B cell (primary cell): ENCODE measurements around the gene KIF9.

Source experiments
- CTCF ChIP-seq: fragments of 200-600 bp; IDR thresholded peaks from one replicate; pipeline ENCODE4 v1.8.0; 2022; ENCODE audit warnings: antibody characterized with exemption, mild to moderate bottlenecking
- EZH2 ChIP-seq: IDR thresholded peaks from 2 replicates; pipeline ENCODE4 v1.6.1; 2012; ENCODE audit warnings: borderline replicate concordance, low read depth, mild to moderate bottlenecking, moderate library complexity, low read length; ENCODE audit not compliant: insufficient read depth, poor library complexity, severe bottlenecking

DNA sequence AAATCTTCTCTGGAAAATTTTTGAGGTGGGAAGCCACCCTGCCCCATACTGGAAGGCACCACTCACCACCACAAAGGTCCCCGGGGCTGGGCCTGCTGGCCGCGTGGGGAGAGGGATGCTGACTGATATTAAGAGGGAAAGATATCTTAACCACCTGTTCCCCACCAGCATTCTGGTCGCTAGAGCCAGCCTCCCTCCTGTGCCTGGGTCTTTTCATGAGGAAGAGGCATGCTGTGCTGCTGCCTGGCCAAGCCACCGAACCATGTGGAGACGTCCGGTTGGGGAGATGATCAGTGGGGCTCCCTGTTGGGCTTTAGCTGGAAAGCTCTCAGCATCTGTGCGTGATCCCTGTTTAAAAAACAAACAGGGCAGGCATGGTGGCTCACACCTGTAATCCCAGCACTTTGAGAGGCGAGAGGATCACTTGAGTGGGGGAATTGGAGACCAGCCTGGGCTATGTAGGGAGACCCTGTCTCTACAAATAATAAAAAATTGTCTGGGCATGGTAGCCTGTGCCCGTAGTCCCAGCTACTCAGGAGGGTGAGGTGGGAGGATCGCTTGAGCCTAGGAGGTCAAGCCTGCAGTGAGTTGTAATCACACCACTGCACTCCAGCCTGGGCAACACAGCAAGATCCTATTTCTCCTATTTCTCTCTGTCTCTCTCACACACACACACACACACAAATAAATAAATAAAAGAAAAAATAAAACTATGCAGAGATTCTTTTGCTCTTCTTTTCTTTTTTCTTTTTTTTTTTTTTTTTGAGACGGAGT is 1.2 kb upstream of the KIF9 start:
- TF ChIP-seq EZH2, result no peak
- no peak for TF ChIP-seq CTCF
